ENCODE measurements around the gene AKT3. TPM values are rescaled to one million over a fixed set of nuclear protein-coding genes. Genes with fewer than 3 reads are reported as not detected.

Gene AKT3
- total and polyA plus RNA-seq, 2 experiments from 2014 or later = 4.5 to 18.5 TPM

DNA sequence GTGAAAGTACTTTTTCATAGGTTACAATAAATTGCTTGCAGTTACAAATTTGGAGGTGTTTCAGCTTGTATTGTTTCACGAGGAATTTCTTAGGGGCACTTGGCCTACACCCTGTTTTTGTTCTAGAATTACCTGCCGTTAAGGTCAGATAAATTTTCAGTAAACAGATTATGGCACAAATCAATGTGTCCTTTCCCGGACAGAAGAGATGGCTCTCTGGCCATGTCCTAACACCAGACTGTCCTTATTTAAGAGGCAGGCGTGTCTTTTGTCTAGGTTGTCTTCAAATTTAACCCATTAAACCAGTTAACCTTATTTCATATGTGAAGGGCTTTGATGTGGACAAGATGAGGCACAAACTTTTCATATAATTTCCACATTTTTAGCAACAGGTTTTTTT, 350.8 kb downstream of the AKT3 start (continued):
- TF ChIP-seq NANOG (IDR thresholded peaks at IDR 0.05; ENCODE audit: borderline replicate concordance) (no peak), STAT1 (IDR thresholded peaks at IDR 0.05; ENCODE audit: unreplicated experiment) (no peak), EZH2 (IDR thresholded peaks at IDR 0.05; ENCODE audit: low read depth, unreplicated experiment) (no peak), JUNB (IDR thresholded peaks at IDR 0.05; ENCODE audit: unreplicated experiment) (no peak), EZH2phosphoT487 (IDR thresholded peaks at IDR 0.05; ENCODE audit: unreplicated experiment) (no peak), CREB1 (CRISPR knock-in tag; IDR thresholded peaks at IDR 0.05; ENCODE audit: low read depth) (no peak)
- TF ChIP-seq, protein P1, sequence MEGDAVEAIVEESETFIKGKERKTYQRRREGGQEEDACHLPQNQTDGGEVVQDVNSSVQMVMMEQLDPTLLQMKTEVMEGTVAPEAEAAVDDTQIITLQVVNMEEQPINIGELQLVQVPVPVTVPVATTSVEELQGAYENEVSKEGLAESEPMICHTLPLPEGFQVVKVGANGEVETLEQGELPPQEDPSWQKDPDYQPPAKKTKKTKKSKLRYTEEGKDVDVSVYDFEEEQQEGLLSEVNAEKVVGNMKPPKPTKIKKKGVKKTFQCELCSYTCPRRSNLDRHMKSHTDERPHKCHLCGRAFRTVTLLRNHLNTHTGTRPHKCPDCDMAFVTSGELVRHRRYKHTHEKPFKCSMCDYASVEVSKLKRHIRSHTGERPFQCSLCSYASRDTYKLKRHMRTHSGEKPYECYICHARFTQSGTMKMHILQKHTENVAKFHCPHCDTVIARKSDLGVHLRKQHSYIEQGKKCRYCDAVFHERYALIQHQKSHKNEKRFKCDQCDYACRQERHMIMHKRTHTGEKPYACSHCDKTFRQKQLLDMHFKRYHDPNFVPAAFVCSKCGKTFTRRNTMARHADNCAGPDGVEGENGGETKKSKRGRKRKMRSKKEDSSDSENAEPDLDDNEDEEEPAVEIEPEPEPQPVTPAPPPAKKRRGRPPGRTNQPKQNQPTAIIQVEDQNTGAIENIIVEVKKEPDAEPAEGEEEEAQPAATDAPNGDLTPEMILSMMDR (conservative IDR thresholded peaks at IDR 0.05; ENCODE audit: low read depth in 2 of 2) = no peak
- TF ChIP-seq, protein P2, sequence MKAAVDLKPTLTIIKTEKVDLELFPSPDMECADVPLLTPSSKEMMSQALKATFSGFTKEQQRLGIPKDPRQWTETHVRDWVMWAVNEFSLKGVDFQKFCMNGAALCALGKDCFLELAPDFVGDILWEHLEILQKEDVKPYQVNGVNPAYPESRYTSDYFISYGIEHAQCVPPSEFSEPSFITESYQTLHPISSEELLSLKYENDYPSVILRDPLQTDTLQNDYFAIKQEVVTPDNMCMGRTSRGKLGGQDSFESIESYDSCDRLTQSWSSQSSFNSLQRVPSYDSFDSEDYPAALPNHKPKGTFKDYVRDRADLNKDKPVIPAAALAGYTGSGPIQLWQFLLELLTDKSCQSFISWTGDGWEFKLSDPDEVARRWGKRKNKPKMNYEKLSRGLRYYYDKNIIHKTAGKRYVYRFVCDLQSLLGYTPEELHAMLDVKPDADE (IDR thresholded peaks at IDR 0.05) = no peak

DNA sequence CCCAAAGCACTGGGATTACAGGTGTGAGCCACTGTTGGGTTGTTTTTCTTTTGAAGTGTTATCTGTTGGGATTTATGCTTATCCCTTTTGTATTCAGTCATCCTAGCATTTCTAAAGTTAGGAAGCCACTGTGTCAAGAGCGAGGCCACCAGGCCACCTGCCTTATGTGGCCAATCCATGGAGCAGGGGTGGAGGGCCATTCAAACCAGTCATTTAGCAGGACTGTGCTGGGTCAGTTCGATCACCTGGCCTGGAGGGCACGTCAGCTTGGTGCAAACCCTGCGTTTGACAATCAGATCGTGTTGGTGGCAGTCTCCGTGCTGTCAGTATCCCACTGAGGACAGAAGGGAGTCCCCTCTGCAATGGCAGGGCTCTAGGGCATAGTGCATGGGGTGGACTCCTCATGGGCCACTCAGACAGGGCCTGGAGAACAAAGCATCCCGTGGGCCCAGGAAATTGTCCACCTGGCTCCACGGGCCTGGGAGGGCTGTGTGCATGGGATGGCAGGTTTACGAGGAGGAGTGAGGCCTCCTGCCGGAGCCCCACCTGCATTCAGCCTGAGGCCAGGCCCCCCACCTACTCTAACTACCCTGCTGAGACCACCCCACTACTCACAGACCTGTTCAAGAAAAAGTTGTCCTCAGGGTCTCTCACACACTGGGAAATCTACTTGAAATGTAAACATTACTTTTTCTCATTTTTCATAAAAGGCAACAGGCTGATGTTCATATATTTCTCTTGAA, 351.9 kb downstream of the AKT3 start:
- Mint-ChIP-seq H3K9me3 (no peaks in the 10 kb centered on the region; the same call in 2 of the 3 replicates), H3K4me1 (peaks cover 38% of the 10 kb centered on the region), H3K27ac (no peak overlapping the region)

More for the DNA sequence above, 351.9 kb downstream of the AKT3 start:
- ATAC-seq = no peak
- Histone ChIP-seq H4K20me1 (replicated peaks; ENCODE audit: insufficient read depth) (no peaks in the 10 kb centered on the region), H3K36me3 (ENCODE audit: insufficient read depth) (no peaks in the 10 kb centered on the region), H3K4me1 (ENCODE audit: insufficient read depth) (peaks cover 24% of the 10 kb centered on the region), H3F3A (replicated peaks; ENCODE audit: low read depth) (no peaks in the 10 kb centered on the region; the same call in 1 of the 2 replicates), H3K4me2 (no peak overlapping the region), H2AFZ (no peak overlapping the region), H3K79me2 (replicated peaks; ENCODE audit: insufficient read depth) (no peaks in the 10 kb centered on the region), H3K9me2 (ENCODE audit: insufficient read depth) (0 out of 2 replicates have a peak, but pooled peaks cover 5% of the 10 kb centered on the region), H3K27ac (ENCODE audit: low read depth) (peak overlapping the region; percentile 48; the same call in 1 of the 2 replicates), H3K4me3 (no peak overlapping the region), H3K27me3 (ENCODE audit: insufficient read depth) (no peaks in the 10 kb centered on the region)
- Mint-ChIP-seq H3K36me3 (ENCODE audit: low read depth) (peaks cover 15% of the 10 kb centered on the region; the same call in 2 of the 3 replicates), H3K4me3 (no peak overlapping the region), H3K27me3 (ENCODE audit: insufficient read depth, low read depth, poor library complexity) (peaks cover 5% of the 10 kb centered on the region)
- TF ChIP-seq CREB1 (CRISPR knock-in tag; IDR thresholded peaks at IDR 0.05; ENCODE audit: low read depth) = no peak
- TF ChIP-seq, protein P3, sequence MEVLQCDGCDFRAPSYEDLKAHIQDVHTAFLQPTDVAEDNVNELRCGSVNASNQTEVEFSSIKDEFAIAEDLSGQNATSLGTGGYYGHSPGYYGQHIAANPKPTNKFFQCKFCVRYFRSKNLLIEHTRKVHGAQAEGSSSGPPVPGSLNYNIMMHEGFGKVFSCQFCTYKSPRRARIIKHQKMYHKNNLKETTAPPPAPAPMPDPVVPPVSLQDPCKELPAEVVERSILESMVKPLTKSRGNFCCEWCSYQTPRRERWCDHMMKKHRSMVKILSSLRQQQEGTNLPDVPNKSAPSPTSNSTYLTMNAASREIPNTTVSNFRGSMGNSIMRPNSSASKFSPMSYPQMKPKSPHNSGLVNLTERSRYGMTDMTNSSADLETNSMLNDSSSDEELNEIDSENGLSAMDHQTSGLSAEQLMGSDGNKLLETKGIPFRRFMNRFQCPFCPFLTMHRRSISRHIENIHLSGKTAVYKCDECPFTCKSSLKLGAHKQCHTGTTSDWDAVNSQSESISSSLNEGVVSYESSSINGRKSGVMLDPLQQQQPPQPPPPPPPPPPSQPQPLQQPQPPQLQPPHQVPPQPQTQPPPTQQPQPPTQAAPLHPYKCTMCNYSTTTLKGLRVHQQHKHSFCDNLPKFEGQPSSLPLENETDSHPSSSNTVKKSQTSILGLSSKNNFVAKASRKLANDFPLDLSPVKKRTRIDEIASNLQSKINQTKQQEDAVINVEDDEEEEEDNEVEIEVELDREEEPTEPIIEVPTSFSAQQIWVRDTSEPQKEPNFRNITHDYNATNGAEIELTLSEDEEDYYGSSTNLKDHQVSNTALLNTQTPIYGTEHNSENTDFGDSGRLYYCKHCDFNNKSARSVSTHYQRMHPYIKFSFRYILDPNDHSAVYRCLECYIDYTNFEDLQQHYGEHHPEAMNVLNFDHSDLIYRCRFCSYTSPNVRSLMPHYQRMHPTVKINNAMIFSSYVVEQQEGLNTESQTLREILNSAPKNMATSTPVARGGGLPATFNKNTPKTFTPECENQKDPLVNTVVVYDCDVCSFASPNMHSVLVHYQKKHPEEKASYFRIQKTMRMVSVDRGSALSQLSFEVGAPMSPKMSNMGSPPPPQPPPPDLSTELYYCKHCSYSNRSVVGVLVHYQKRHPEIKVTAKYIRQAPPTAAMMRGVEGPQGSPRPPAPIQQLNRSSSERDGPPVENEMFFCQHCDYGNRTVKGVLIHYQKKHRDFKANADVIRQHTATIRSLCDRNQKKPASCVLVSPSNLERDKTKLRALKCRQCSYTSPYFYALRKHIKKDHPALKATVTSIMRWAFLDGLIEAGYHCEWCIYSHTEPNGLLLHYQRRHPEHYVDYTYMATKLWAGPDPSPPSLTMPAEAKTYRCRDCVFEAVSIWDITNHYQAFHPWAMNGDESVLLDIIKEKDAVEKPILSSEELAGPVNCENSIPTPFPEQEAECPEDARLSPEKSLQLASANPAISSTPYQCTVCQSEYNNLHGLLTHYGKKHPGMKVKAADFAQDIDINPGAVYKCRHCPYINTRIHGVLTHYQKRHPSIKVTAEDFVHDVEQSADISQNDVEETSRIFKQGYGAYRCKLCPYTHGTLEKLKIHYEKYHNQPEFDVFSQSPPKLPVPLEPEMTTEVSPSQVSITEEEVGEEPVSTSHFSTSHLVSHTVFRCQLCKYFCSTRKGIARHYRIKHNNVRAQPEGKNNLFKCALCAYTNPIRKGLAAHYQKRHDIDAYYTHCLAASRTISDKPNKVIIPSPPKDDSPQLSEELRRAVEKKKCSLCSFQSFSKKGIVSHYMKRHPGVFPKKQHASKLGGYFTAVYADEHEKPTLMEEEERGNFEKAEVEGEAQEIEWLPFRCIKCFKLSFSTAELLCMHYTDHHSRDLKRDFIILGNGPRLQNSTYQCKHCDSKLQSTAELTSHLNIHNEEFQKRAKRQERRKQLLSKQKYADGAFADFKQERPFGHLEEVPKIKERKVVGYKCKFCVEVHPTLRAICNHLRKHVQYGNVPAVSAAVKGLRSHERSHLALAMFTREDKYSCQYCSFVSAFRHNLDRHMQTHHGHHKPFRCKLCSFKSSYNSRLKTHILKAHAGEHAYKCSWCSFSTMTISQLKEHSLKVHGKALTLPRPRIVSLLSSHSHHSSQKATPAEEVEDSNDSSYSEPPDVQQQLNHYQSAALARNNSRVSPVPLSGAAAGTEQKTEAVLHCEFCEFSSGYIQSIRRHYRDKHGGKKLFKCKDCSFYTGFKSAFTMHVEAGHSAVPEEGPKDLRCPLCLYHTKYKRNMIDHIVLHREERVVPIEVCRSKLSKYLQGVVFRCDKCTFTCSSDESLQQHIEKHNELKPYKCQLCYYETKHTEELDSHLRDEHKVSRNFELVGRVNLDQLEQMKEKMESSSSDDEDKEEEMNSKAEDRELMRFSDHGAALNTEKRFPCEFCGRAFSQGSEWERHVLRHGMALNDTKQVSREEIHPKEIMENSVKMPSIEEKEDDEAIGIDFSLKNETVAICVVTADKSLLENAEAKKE (CRISPR knock-in tag; IDR thresholded peaks at IDR 0.05) = no peak
- no peak for TF ChIP-seq POLR2AphosphoS5 (IDR thresholded peaks at IDR 0.05; ENCODE audit: low read depth)
- no peak for DNase-seq (ENCODE audit: low spot score)

All from GM23338 (cell line).